ENCODE results near the gene KDELR1. TPM values are rescaled to one million over a fixed set of nuclear protein-coding genes. Genes with fewer than 3 reads are reported as not detected.

Gene KDELR1
- total RNA-seq, 1 donor from 2014 or later = 227 TPM

DNA sequence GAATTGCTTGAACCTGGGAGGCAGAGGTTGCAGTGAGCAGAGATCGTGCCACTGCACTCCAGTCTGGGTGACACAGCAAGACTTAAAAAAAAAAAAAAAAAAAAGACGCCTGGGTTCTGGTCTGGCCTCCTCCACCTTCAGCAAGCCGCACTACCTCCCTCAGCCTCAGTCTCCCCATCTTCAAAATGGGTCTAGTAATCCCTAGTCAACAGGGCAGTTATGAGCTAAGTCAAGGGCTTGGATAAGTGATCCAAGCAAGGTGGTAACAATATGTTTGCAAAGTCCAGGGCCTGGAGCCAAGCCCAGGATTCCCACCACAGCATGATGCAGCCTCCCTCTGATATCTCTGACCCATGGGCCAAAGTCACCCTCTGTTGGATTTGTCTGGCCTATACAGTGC lies 4.4 kb downstream of the KDELR1 start:
- Mint-ChIP-seq H3K4me3 (no peak overlapping the region), H3K4me1 (ENCODE audit: unreplicated experiment) (no peaks in the 10 kb centered on the region), H3K36me3 (peaks cover 23% of the 10 kb centered on the region), H3K9me3 (no peaks in the 10 kb centered on the region), H3K27ac (no peak overlapping the region), H3K27me3 (peaks cover 3% of the 10 kb centered on the region)
- TF ChIP-seq, protein P1, sequence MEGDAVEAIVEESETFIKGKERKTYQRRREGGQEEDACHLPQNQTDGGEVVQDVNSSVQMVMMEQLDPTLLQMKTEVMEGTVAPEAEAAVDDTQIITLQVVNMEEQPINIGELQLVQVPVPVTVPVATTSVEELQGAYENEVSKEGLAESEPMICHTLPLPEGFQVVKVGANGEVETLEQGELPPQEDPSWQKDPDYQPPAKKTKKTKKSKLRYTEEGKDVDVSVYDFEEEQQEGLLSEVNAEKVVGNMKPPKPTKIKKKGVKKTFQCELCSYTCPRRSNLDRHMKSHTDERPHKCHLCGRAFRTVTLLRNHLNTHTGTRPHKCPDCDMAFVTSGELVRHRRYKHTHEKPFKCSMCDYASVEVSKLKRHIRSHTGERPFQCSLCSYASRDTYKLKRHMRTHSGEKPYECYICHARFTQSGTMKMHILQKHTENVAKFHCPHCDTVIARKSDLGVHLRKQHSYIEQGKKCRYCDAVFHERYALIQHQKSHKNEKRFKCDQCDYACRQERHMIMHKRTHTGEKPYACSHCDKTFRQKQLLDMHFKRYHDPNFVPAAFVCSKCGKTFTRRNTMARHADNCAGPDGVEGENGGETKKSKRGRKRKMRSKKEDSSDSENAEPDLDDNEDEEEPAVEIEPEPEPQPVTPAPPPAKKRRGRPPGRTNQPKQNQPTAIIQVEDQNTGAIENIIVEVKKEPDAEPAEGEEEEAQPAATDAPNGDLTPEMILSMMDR (conservative IDR thresholded peaks at IDR 0.05) = no peak
- DNase-seq (ENCODE audit: extremely low spot score, unreplicated experiment) = no peak

DNA sequence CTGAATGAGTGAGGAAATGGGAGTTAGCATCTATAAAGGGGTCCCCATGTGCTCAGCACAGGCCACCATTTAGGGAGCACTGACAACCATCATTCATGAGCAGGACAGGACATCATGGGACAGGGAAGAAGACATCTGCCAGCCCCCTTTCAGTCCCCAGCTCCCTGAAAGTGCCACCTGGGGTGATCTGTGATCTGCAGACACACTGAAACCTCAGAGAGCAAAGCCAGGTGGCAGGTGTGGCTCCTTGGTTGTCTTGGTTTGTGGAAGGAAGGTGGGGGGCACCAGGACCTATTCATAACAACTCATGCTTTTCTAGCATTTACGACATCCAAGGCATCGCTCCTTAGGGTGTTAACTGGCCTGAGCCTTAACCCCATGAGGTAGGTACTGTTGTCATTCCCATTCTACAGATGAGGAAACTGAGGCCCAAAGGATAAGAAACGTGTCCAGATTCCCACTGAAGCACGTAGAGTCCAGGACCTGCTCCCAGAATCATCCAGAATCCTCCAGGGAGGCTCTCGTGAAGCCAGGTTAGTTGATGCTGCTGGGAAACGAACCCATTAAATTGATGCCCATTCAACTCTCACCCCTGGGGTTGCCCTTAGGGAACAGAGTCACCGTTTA lies 5.8 kb downstream of the KDELR1 start:
- H3K4me3 Mint-ChIP-seq = no peak overlapping the region
- H3K36me3 Mint-ChIP-seq = peaks cover 28% of the 10 kb centered on the region
- no peak overlapping the region for H3K27ac Mint-ChIP-seq
- H3K27me3 Mint-ChIP-seq = no peaks in the 10 kb centered on the region
- no peaks in the 10 kb centered on the region for H3K9me3 Mint-ChIP-seq
- H3K4me1 Mint-ChIP-seq (ENCODE audit: unreplicated experiment) = no peaks in the 10 kb centered on the region
- TF ChIP-seq, protein P1 (conservative IDR thresholded peaks at IDR 0.05) = no peak
- DNase-seq (ENCODE audit: extremely low spot score, unreplicated experiment) = no peak

DNA sequence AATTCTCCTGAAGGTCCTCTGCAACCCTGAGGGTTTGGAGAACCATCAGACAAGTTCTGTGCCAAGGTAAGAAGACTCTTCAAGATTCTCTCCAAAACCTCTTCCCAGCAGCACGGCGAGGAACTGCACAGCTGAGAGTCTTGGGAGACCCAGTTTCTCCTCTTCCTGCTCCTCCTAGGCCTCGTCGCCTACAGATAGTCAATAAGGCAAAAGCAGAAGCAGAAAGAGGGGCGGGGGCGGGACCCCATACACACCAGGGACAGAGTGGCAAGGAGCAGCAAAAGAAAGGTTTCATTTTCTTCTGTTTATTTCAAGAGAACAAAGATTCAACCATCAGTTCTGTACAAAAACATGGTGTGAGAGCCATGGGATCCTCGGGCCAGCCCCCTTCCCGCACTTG lies 9.1 kb downstream of the KDELR1 start:
- no peak for DNase-seq (ENCODE audit: extremely low spot score, unreplicated experiment)
- Mint-ChIP-seq H3K27me3 (no peaks in the 10 kb centered on the region), H3K36me3 (peaks cover 17% of the 10 kb centered on the region), H3K27ac (no peak overlapping the region), H3K4me3 (no peak overlapping the region), H3K4me1 (ENCODE audit: unreplicated experiment) (no peaks in the 10 kb centered on the region), H3K9me3 (no peaks in the 10 kb centered on the region)
- TF ChIP-seq, protein P1 (conservative IDR thresholded peaks at IDR 0.05) = no peak

DNA sequence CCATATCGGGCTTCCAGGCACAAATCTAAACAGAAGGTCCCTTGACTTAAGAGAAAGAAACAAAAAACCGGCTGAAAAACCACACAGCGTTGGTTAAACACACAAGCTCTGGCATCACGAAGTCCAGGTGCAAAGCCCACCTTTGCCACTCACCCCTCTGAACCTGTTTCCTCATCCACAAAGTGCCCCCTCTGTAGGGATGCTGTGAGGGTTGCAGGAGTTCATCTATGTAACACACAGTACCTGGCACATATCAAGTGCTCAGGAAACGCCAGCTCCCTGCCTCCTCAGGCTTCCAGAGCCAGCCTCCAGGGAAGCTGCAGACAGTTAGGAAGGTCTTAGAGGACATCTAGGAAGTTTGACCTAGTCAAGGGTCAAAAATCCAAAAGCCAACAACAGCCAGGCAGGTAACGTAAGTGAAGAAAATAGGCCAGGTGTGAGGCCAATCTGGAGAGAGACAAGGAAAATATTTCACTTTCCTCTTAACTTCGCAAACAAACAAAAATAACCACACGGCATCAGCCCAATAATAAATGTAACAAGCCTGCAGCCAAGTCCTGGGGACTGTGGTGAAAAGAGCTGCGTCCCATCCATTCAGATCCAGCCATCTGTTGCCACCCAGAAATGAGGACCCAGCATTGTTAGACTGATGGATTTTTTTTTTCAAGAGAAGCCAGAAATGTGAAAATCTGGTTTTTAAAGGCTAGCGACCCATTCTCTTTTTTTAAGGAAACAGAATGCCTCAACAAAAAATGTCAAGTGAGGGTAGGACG lies 10.0 kb downstream of the KDELR1 start:
- H3K27ac Mint-ChIP-seq = no peak overlapping the region
- H3K4me3 Mint-ChIP-seq = no peak overlapping the region
- no peaks in the 10 kb centered on the region for H3K9me3 Mint-ChIP-seq
- DNase-seq (ENCODE audit: extremely low spot score, unreplicated experiment) = no peak
- H3K27me3 Mint-ChIP-seq = no peaks in the 10 kb centered on the region
- H3K36me3 Mint-ChIP-seq = peaks cover 17% of the 10 kb centered on the region
- TF ChIP-seq, protein P1 (conservative IDR thresholded peaks at IDR 0.05) = no peak
- H3K4me1 Mint-ChIP-seq (ENCODE audit: unreplicated experiment) = no peaks in the 10 kb centered on the region

DNA sequence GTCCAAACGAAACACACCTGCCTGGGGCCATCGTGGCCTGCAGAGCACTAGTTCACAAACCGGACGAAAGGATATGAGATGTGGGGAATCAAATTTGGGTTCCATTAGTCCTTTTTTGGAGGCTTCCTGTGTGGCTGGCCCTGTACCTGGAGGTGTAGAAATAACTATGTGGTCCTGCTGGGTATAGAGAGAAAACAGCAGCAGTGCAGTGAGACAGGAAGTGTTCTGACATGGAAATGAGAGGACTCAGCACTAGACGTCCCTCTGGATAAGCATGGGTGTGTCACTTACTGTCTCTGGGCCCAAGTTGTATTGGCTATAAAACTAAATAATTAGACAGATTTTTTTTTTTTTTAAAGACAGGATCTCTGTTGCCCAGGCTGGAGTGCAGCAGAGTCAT lies 12.3 kb downstream of the KDELR1 start:
- H3K27ac Mint-ChIP-seq = no peak overlapping the region
- DNase-seq (ENCODE audit: extremely low spot score, unreplicated experiment) = no peak
- H3K4me3 Mint-ChIP-seq = no peak overlapping the region
- no peaks in the 10 kb centered on the region for H3K27me3 Mint-ChIP-seq
- H3K36me3 Mint-ChIP-seq = peaks cover 9% of the 10 kb centered on the region
- no peaks in the 10 kb centered on the region for H3K4me1 Mint-ChIP-seq (ENCODE audit: unreplicated experiment)
- TF ChIP-seq, protein P1 (conservative IDR thresholded peaks at IDR 0.05) = no peak
- H3K9me3 Mint-ChIP-seq = no peaks in the 10 kb centered on the region

All from type B pancreatic cell (in vitro differentiated cells).